GM12878 (cell line): Measurements from ENCODE around the gene AMY1C.
"Not testable (repeated sequence)": the region's sequence is repeated elsewhere in the genome, so short reads cannot be mapped to it uniquely, and the experiment has no call there.

Experiments used
- CTCF ChIP-seq, 3 experiments: IDR thresholded peaks in 2 of 3; conservative IDR thresholded peaks in 1 of 3; 2 replicates each; pipeline ENCODE4 v1.5.1; 2011; ENCODE audit warnings: low read depth in 3 of 3, low read length in 3 of 3, mild to moderate bottlenecking in 3 of 3, control low read depth in 2 of 3, moderate library complexity in 2 of 3, inconsistent platforms in 1 of 3, mixed read lengths in 1 of 3; ENCODE audit not compliant: control insufficient read depth in 2 of 3, insufficient read depth in 1 of 3; ENCODE audit errors: extremely low read depth in 1 of 3
- EGR1 ChIP-seq, 2 experiments: IDR thresholded peaks; 1 replicate in 1 of 2; 2 replicates in 1 of 2; pipeline ENCODE4 v1.6.1; 2011 to 2012; ENCODE audit warnings: low read depth in 2 of 2, low read length in 2 of 2, borderline replicate concordance in 1 of 2, mild to moderate bottlenecking in 1 of 2, moderate library complexity in 1 of 2
- MYC ChIP-seq: IDR thresholded peaks from 2 replicates; pipeline ENCODE4 v1.6.1; 2011; ENCODE audit warnings: mild to moderate bottlenecking, low read length, moderate library complexity, inconsistent platforms; ENCODE audit not compliant: insufficient read depth, insufficient replicate concordance, insufficient read length, severe bottlenecking
- NFYB ChIP-seq: IDR thresholded peaks from 2 replicates; pipeline ENCODE4 v1.6.1; 2011; ENCODE audit warnings: low read depth, mild to moderate bottlenecking, low read length, improper control_type of control experiment, moderate library complexity; ENCODE audit not compliant: insufficient read depth
- NR2C2 ChIP-seq: IDR thresholded peaks from 2 replicates; pipeline ENCODE4 v1.6.1; 2011; ENCODE audit warnings: borderline replicate concordance, low read depth; ENCODE audit not compliant: control insufficient read depth, insufficient read length
- POLR2A ChIP-seq: IDR thresholded peaks from 2 replicates; pipeline ENCODE4 v1.6.1; 2011; ENCODE audit warnings: low read depth, mild to moderate bottlenecking, low read length
- POLR2AphosphoS5 ChIP-seq: IDR thresholded peaks from 2 replicates; pipeline ENCODE4 v1.6.1; 2011; ENCODE audit warnings: mild to moderate bottlenecking, low read length, inconsistent platforms
- RAD21 ChIP-seq: IDR thresholded peaks from 2 replicates; pipeline ENCODE4 v1.6.1; 2011; ENCODE audit warnings: mild to moderate bottlenecking, low read depth, low read length, moderate library complexity; ENCODE audit not compliant: insufficient read depth
- SMC3 ChIP-seq: IDR thresholded peaks from 2 replicates; pipeline ENCODE4 v1.6.1; 2011; ENCODE audit warnings: low read length, improper control_type of control experiment, borderline replicate concordance
- SUPT20H ChIP-seq: IDR thresholded peaks from 2 replicates; pipeline ENCODE4 v1.6.1; 2011; ENCODE audit warnings: low read depth, mild to moderate bottlenecking, low read length, moderate library complexity, borderline replicate concordance; ENCODE audit not compliant: control insufficient read depth
- SUZ12 ChIP-seq: fragments of 200-600 bp; sonication (generic); IDR thresholded peaks from one replicate; pipeline ENCODE4 v1.6.1; 2018; ENCODE audit warnings: antibody characterized with exemption, mild to moderate bottlenecking; ENCODE audit not compliant: unreplicated experiment
- TCF12 ChIP-seq: IDR thresholded peaks from 2 replicates; pipeline ENCODE4 v1.6.1; 2011; ENCODE audit warnings: low read depth, mild to moderate bottlenecking, low read length
- ZNF274 ChIP-seq: IDR thresholded peaks from one replicate; pipeline ENCODE4 v1.8.0; 2011; ENCODE audit not compliant: insufficient read length, insufficient read depth
- ZSCAN29 ChIP-seq: fragments of 450-650 bp; IDR thresholded peaks from 2 replicates; pipeline ENCODE4 v1.6.1; 2017; ENCODE audit warnings: mild to moderate bottlenecking, moderate library complexity

- TF ChIP-seq ZNF274; CTCF (IDR thresholded peaks at IDR 0.05 in 2 of 3, conservative IDR thresholded peaks at IDR 0.05 in 1 of 3; ENCODE audit: control insufficient read depth in 2 of 3, extremely low read depth in 1 of 3, insufficient read depth in 1 of 3, low read depth in 3 of 3, low read length in 3 of 3); POLR2AphosphoS5; MYC; SUPT20H; ZSCAN29; SUZ12; SMC3; RAD21; NR2C2; NFYB; EGR1 (IDR thresholded peaks at IDR 0.05; ENCODE audit: borderline replicate concordance in 1 of 2, low read depth in 2 of 2, low read length in 2 of 2); TCF12; POLR2A: not testable (repeated sequence)
Observed at GRCh38 chr1:103735334-103735733, 14.4 kb upstream of the AMY1C start.
